Mesothelial cell of epicardium (in vitro differentiated cells): Measurements from ENCODE around the gene NEXN. TPM values are rescaled to one million over a fixed set of nuclear protein-coding genes. Genes with fewer than 3 reads are reported as not detected.
A peak's percentile ranks its signal among the peaks of the same experiment; 100 is the strongest.

Source experiments
- DNase-seq, 2 experiments: peaks; one replicate each; pipeline ENCODE4 v3.0.0; 2021; ENCODE audit warnings: low spot score in 2 of 2; ENCODE audit not compliant: unreplicated experiment in 2 of 2
- H3K27ac Mint-ChIP-seq: 2 replicates; pipeline ENCODE4 v1.8.0; 2021; ENCODE audit warnings: mixed read lengths
- H3K27me3 Mint-ChIP-seq: 2 replicates; pipeline ENCODE4 v1.8.0; 2021; ENCODE audit warnings: low read depth, mixed read lengths
- H3K36me3 Mint-ChIP-seq: 2 replicates; pipeline ENCODE4 v1.8.0; 2021; ENCODE audit warnings: mixed read lengths
- H3K4me1 Mint-ChIP-seq: 2 replicates; pipeline ENCODE4 v1.8.0; 2021; ENCODE audit warnings: mixed read lengths
- H3K4me3 Mint-ChIP-seq: 2 replicates; pipeline ENCODE4 v1.8.0; 2021; ENCODE audit warnings: mild to moderate bottlenecking, moderate library complexity, mixed read lengths
- H3K9me3 Mint-ChIP-seq: 2 replicates; pipeline ENCODE4 v1.8.0; 2021; ENCODE audit warnings: mixed read lengths
- total RNA-seq: library from RNA; stranded (reverse); gene quantifications from 3 replicates; pipeline ENCODE4 v1.2.1, GENCODE V29; 2021
- TF ChIP-seq, protein P1 (sequence below): fragments of 200-600 bp; sonication (generic); IDR thresholded peaks from one replicate; pipeline ENCODE4 v1.5.0; 2021; ENCODE audit warnings: antibody characterized with exemption; ENCODE audit not compliant: unreplicated experiment

The NEXN gene
- total RNA-seq, 1 donor from 2014 or later: 8.2 TPM

GRCh38 chr1:77940921-77941570, 52.6 kb downstream of the NEXN start:
- TF ChIP-seq, protein P1, sequence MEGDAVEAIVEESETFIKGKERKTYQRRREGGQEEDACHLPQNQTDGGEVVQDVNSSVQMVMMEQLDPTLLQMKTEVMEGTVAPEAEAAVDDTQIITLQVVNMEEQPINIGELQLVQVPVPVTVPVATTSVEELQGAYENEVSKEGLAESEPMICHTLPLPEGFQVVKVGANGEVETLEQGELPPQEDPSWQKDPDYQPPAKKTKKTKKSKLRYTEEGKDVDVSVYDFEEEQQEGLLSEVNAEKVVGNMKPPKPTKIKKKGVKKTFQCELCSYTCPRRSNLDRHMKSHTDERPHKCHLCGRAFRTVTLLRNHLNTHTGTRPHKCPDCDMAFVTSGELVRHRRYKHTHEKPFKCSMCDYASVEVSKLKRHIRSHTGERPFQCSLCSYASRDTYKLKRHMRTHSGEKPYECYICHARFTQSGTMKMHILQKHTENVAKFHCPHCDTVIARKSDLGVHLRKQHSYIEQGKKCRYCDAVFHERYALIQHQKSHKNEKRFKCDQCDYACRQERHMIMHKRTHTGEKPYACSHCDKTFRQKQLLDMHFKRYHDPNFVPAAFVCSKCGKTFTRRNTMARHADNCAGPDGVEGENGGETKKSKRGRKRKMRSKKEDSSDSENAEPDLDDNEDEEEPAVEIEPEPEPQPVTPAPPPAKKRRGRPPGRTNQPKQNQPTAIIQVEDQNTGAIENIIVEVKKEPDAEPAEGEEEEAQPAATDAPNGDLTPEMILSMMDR: no peak
- Mint-ChIP-seq H3K36me3 (peaks cover 24% of the 10 kb centered on the region), H3K4me1 (no peaks in the 10 kb centered on the region), H3K9me3 (peaks cover 6% of the 10 kb centered on the region), H3K4me3 (no peak overlapping the region), H3K27ac (no peak overlapping the region), H3K27me3 (no peaks in the 10 kb centered on the region)
- no peak for DNase-seq

DNA sequence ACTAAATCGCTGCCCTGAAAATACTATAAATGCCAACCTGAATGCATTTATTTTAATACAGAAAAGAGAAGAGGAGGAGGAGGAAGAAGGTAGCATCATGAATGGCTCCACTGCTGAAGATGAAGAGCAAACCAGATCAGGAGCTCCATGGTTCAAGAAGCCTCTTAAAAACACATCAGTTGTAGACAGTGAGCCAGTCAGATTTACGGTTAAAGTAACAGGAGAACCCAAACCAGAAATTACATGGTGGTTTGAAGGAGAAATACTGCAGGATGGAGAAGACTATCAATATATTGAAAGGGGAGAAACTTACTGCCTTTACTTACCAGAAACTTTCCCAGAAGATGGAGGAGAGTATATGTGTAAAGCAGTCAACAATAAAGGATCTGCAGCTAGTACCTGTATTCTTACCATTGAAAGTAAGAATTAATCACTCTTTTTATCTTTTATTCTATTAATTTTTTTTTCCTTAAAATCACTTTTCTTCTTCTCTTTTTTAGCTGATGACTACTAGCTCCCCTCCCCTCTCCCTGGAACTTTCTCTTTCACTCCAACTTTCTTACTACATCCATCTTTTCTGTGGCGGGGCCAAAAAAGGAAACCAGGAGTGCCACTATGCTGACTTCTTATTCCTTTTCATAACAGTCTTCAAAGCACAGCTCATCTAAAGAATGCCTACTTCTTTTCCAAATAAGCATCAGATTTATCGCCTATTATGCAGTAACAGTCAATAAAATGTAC, 54.1 kb downstream of the NEXN start:
- TF ChIP-seq, protein P1: no peak
- peaks cover 6% of the 10 kb centered on the region for H3K9me3 Mint-ChIP-seq
- H3K27ac Mint-ChIP-seq: peak overlapping the region; percentile 7

DNA sequence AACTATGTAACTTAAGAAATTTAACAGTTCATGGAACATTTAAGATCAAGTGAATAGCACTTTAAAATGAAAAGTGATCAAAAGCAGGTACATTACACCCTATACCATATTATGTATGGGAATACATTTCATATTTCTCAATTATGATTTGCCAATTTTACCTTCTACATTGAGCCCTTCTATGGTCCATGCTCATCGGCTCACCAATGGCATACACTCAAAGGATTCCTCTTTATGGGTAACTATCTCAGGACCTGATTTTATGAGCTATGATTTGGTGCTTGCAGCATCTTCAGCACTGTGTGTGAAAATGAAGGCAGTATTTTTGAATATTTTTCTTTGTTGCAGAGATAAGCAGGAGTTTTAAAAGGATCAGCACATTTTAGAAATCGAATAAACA, 56.9 kb downstream of the NEXN start:
- Mint-ChIP-seq H3K27ac (no peak overlapping the region), H3K36me3 (peaks cover 34% of the 10 kb centered on the region), H3K4me3 (no peak overlapping the region), H3K9me3 (no peaks in the 10 kb centered on the region), H3K4me1 (no peaks in the 10 kb centered on the region), H3K27me3 (no peaks in the 10 kb centered on the region)
- no peak for DNase-seq
- TF ChIP-seq, protein P1: no peak

More for the DNA sequence above, 54.1 kb downstream of the NEXN start:
- Mint-ChIP-seq H3K36me3 (peaks cover 28% of the 10 kb centered on the region), H3K27me3 (no peaks in the 10 kb centered on the region), H3K4me3 (no peak overlapping the region), H3K4me1 (no peaks in the 10 kb centered on the region)
- no peak for DNase-seq

- no peak for DNase-seq
- Mint-ChIP-seq H3K4me1 (no peaks in the 10 kb centered on the region), H3K27ac (peak overlapping the region; percentile 39), H3K27me3 (no peaks in the 10 kb centered on the region), H3K9me3 (no peaks in the 10 kb centered on the region), H3K4me3 (no peak overlapping the region), H3K36me3 (peaks cover 39% of the 10 kb centered on the region)
- TF ChIP-seq, protein P1: no peak
Observed at GRCh38 chr1:77948841-77949424, 60.5 kb downstream of the NEXN start.

DNA sequence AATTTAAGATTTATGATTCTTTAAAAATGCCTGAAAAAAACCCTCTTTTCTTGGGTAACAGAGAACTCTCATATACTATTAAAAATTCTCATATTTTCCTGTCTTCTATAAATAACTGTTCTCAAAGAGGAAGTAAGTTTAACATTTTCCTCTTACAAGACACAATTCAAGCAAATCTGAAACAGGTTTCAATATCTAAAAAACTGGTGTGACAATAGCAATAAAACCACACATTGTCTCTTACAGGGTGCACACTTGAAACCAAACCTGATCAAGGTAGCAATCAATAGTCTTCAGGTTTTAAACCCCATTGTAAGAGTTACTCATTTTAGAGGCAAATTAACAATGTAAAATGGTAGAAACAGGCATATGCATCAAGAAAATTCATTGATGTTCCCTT, 62.4 kb downstream of the NEXN start:
- Mint-ChIP-seq H3K4me1 (no peaks in the 10 kb centered on the region), H3K36me3 (peaks cover 48% of the 10 kb centered on the region), H3K9me3 (no peaks in the 10 kb centered on the region), H3K27ac (no peak overlapping the region), H3K4me3 (no peak overlapping the region), H3K27me3 (no peaks in the 10 kb centered on the region)
- TF ChIP-seq, protein P1: no peak
- DNase-seq: no peak
